Measurements from ENCODE around the gene TNIP1. TPM values are rescaled to one million over a fixed set of nuclear protein-coding genes. Genes with fewer than 3 reads are reported as not detected.

TNIP1 gene
- total RNA-seq, 3 donors from 2014 or later, result 199 to 329 (median 211) TPM

DNA sequence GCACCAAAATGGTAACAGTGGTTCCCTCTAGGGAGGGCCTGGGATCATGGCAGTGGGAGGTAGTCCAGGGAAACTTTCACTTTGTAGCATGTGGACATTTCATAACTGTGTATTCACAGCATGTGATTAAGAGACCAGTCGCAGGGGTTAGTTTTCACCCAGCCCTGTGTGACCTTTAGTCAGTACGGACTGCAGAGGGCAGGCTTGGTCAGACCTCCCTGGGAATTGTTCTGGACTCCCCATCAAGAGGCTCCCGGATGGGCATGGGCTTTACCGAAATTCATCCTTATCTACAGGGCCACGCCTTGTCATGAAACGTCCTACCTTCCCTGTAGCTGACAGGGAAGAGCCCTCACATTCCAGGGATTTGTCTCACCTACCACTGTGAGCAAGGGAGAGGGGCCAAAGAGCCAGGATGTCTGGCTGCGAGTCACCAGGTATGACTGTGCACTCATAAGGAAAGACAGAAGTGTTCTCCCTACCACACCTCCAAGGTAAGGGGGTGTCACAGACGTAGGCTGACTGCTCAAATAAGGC, 40.6 kb downstream of the TNIP1 start:
- no peaks in the 10 kb centered on the region for H3K27me3 Mint-ChIP-seq (ENCODE audit: low read depth)
- no peak for DNase-seq
- H3K9me3 Mint-ChIP-seq, result no peaks in the 10 kb centered on the region
- no peak overlapping the region for H3K4me3 Mint-ChIP-seq
- H3K4me1 Mint-ChIP-seq (ENCODE audit: low read depth), result peaks cover 4% of the 10 kb centered on the region
- H3K36me3 Mint-ChIP-seq (ENCODE audit: insufficient read depth), result peaks cover 43% of the 10 kb centered on the region
- ATAC-seq, result no peak

- DNase-seq, result no peak
- H3K9me3 Mint-ChIP-seq, result no peaks in the 10 kb centered on the region
- no peak overlapping the region for H3K4me3 Mint-ChIP-seq
- peaks cover 47% of the 10 kb centered on the region for H3K36me3 Mint-ChIP-seq (ENCODE audit: insufficient read depth)
- no peaks in the 10 kb centered on the region for H3K27me3 Mint-ChIP-seq (ENCODE audit: low read depth)
- H3K4me1 Mint-ChIP-seq (ENCODE audit: low read depth), result peaks cover 4% of the 10 kb centered on the region
- ATAC-seq, result no peak
Measured at GRCh38 chr5:151039665-151040064, 41.2 kb downstream of the TNIP1 start.

DNA sequence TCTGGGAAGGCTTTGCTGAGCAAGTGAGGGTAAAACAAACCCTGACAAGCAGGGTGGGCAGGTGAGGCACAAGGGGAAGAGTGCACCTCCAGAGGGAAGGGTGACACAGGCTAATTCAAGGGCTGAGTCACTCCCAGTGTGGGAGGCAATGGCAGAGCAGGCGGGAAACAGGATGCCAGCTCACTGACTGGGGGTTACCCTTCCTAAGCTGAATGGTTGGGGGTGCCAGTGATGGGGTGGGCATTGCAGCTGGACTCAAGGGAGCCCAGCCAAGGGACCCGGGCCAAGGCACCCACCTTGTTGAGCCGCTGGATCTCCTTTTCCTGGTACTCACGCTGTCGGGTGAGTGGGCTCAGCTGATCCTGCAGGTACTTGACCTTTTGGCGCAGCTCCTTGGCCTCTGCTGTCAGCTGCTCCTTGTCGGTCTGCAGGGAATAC, 42.0 kb downstream of the TNIP1 start:
- no peak for DNase-seq
- peak; percentile 84 to 90 for ATAC-seq
- Mint-ChIP-seq H3K4me1 (ENCODE audit: low read depth) (peaks cover 4% of the 10 kb centered on the region), H3K27me3 (ENCODE audit: low read depth) (no peaks in the 10 kb centered on the region), H3K9me3 (no peaks in the 10 kb centered on the region), H3K4me3 (no peak overlapping the region), H3K36me3 (ENCODE audit: insufficient read depth) (peaks cover 51% of the 10 kb centered on the region)

DNA sequence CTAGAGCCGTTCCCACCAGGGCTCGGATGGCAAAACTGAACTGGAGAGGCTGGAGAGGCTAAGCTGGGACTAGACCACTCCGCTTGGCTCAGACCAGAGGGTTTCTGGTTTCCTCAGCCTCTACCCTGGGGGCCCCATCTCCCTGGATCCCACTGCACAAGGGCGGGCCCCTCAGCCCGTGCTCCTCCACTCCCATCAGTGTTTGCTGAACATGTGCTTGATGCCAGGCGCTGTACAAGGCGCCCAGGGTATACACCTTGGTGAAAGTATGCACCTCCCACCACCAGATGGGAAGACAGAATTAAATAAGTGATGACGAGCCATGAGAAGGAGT, 42.5 kb downstream of the TNIP1 start:
- DNase-seq, result no peak
- no peak for ATAC-seq
- H3K4me3 Mint-ChIP-seq, result no peak overlapping the region
- H3K9me3 Mint-ChIP-seq, result no peaks in the 10 kb centered on the region
- peaks cover 4% of the 10 kb centered on the region for H3K4me1 Mint-ChIP-seq (ENCODE audit: low read depth)
- H3K27me3 Mint-ChIP-seq (ENCODE audit: low read depth), result no peaks in the 10 kb centered on the region
- H3K36me3 Mint-ChIP-seq (ENCODE audit: insufficient read depth), result peaks cover 54% of the 10 kb centered on the region

GRCh38 chr5:151037561-151038411, 43.0 kb downstream of the TNIP1 start:
- no peaks in the 10 kb centered on the region for H3K9me3 Mint-ChIP-seq
- DNase-seq (no peak), ATAC-seq (no peak)
- no peaks in the 10 kb centered on the region for H3K27me3 Mint-ChIP-seq (ENCODE audit: low read depth)
- H3K4me1 Mint-ChIP-seq (ENCODE audit: low read depth), result peaks cover 4% of the 10 kb centered on the region
- H3K36me3 Mint-ChIP-seq (ENCODE audit: insufficient read depth), result peaks cover 50% of the 10 kb centered on the region
- no peak overlapping the region for H3K4me3 Mint-ChIP-seq

GRCh38 chr5:151036556-151036955, 44.3 kb downstream of the TNIP1 start:
- Mint-ChIP-seq H3K9me3 (no peaks in the 10 kb centered on the region), H3K36me3 (ENCODE audit: insufficient read depth) (peaks cover 54% of the 10 kb centered on the region), H3K4me1 (ENCODE audit: low read depth) (peaks cover 4% of the 10 kb centered on the region), H3K27me3 (ENCODE audit: low read depth) (no peaks in the 10 kb centered on the region), H3K4me3 (no peak overlapping the region)
- DNase-seq (no peak), ATAC-seq (no peak)

DNA sequence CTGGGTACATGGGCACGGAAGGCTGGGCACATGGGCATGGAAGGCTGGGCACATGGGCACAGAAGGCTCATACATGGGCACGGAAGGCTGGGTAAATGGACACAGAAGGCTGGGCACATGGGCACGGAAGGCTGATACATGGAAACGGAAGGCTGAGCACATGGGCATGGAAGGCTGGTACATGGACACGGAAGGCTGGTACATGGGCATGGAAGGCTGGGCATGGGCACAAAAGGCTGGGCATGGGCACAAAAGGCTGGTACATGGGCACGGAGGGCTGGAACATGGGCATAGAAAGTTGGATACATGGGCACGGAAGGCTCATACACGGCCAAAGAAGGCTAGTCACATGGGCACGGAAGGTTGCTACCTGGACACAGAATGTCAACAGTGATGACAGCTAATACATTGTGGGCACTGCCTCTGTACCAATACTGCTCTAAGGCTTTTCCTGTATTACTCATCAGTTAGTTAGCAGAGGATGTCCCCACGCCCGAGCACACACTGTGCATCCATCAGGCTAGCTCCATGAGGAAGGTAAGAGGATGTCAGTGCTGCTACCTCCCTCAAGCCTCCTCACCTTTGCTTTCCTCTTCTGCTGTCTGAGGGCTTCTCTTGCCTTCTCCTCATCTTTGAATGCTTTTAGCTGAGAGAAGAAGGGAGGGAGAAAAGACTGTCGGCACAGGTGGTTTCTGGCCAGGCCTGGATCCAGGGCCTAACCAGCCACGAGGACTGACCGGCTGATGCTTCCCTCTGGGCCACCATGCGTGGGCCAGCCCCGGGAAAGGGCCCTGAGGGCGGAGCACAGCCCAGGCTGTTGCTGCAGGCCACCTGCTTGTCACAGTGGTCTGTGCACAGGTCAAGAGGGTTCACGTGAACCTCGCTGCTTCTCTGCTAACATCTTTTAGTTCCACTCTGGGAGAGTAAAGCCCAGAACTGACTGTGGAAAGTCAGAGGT, 46.1 kb downstream of the TNIP1 start:
- Mint-ChIP-seq H3K4me1 (ENCODE audit: low read depth) (peaks cover 4% of the 10 kb centered on the region), H3K9me3 (no peaks in the 10 kb centered on the region), H3K27me3 (ENCODE audit: low read depth) (no peaks in the 10 kb centered on the region), H3K36me3 (ENCODE audit: insufficient read depth) (peaks cover 62% of the 10 kb centered on the region), H3K4me3 (no peak overlapping the region)
- ATAC-seq, result no peak
- no peak for DNase-seq

- Mint-ChIP-seq H3K4me3 (no peak overlapping the region), H3K4me1 (ENCODE audit: low read depth) (peaks cover under 1% of the 10 kb centered on the region), H3K9me3 (no peaks in the 10 kb centered on the region), H3K36me3 (ENCODE audit: insufficient read depth) (peaks cover 69% of the 10 kb centered on the region), H3K27me3 (ENCODE audit: low read depth) (no peaks in the 10 kb centered on the region)
- ATAC-seq, result no peak
- DNase-seq, result no peak
Measured at GRCh38 chr5:151033217-151033934, 47.5 kb downstream of the TNIP1 start.

GRCh38 chr5:151031554-151031953, 49.3 kb downstream of the TNIP1 start:
- Mint-ChIP-seq H3K4me3 (no peak overlapping the region), H3K4me1 (ENCODE audit: low read depth) (no peaks in the 10 kb centered on the region), H3K36me3 (ENCODE audit: insufficient read depth) (peaks cover 60% of the 10 kb centered on the region), H3K9me3 (no peaks in the 10 kb centered on the region), H3K27me3 (ENCODE audit: low read depth) (no peaks in the 10 kb centered on the region)
- ATAC-seq (no peak), DNase-seq (no peak)

DNA sequence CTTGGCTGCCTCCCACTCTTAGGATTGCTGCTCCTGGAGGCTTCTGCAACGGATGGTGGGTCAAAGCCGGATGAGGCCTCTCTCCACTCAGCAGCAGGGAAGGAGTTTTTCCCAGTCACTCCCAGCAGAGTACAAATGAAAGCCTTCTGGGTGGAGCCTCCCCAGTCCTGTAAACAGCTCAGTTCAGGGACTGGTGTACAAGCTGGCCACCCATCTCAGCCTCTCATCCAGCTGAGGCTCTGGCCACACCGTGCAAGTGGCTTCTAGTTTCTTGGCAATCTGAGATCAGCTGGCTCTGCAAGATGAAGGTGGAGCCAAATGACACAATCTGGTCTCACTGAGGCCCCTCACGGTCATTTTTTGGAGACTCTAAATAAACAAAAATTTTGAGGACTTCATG, 50.5 kb downstream of the TNIP1 start:
- Mint-ChIP-seq H3K27me3 (ENCODE audit: low read depth) (no peaks in the 10 kb centered on the region), H3K4me3 (no peak overlapping the region), H3K36me3 (ENCODE audit: insufficient read depth) (peaks cover 58% of the 10 kb centered on the region), H3K9me3 (no peaks in the 10 kb centered on the region), H3K4me1 (ENCODE audit: low read depth) (no peaks in the 10 kb centered on the region)
- no peak for DNase-seq
- no peak for ATAC-seq

DNA sequence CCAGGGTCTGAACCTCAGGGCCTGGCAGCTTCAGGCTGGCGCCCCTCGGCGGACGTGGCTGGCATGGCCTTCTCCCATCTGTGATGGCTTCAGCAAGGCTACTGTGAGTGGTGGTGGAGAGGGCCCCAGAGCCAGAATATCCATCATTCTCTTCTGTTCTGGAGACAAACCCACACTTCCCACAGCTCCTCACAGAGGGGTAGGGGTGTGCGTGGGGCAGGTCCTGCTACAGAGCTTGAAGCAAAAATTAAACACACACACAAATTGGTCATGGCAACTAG, 50.8 kb downstream of the TNIP1 start:
- H3K9me3 Mint-ChIP-seq, result no peaks in the 10 kb centered on the region
- H3K4me3 Mint-ChIP-seq, result no peak overlapping the region
- H3K4me1 Mint-ChIP-seq (ENCODE audit: low read depth), result no peaks in the 10 kb centered on the region
- no peaks in the 10 kb centered on the region for H3K27me3 Mint-ChIP-seq (ENCODE audit: low read depth)
- no peak for ATAC-seq
- peaks cover 56% of the 10 kb centered on the region for H3K36me3 Mint-ChIP-seq (ENCODE audit: insufficient read depth)
- DNase-seq, result no peak

DNA sequence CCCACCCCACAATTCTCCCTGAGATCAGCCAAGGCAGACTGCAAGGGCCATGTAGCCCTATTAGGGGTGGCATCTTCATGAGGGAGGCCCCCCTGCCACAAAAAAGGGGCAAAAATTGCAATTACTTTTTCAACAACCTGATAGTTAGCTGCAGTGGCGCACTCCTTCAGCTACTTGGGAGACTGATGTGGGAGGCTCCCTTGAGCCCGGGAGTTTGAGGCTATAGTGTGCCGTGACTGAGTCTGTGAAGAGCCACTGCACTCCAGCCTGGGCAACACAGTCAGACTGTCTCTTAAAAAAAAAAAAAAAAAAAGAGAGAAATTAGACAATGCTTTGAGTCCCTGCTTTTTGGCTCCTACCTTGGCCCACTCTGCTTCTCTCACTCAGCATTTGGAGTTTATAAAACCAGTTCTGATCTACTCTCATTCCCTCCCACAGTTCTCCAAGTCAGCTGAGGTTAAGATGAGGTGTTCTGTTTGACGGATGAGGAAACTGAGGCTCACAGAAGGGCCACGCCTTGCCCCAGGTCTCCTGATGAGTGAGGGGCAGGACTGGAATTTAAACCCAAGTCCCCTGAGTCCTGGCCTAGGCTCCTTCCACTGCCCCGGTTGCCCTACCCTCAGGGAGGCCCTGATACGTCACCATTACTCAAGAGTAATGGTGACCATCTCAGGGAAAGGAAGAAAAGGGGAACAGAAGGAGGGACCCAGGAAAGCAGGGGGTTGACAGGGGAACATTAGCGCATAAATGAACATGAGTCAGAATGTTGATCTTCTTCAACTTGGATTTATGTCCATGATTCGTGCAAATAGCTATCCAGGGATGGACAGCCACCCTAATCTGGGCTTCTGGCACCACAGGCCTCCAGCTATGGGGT, 51.4 kb downstream of the TNIP1 start:
- Mint-ChIP-seq H3K4me3 (no peak overlapping the region), H3K36me3 (ENCODE audit: insufficient read depth) (peaks cover 54% of the 10 kb centered on the region), H3K4me1 (ENCODE audit: low read depth) (no peaks in the 10 kb centered on the region), H3K27me3 (ENCODE audit: low read depth) (no peaks in the 10 kb centered on the region), H3K9me3 (no peaks in the 10 kb centered on the region)
- no peak for DNase-seq
- no peak for ATAC-seq

DNA sequence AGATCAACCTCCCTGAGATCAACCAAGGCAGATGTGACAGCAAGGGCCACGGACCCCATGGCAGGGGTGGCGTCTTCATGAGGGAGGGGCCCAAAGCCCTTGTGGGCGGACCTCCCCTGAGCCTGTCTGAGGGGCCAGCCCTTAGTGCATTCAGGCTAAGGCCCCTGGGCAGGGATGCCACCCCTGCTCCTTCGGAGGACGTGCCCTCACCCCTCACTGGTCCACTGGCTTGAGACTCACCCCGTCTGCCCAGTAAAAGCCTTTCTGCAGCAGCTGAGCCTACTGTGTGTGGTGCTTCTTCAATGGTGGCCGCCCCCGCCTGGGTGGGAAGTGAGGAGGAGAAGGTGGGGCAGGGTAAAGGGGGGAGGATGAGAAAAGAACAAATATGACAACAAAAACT, 52.1 kb downstream of the TNIP1 start:
- ATAC-seq, result no peak
- Mint-ChIP-seq H3K27me3 (ENCODE audit: low read depth) (no peaks in the 10 kb centered on the region), H3K4me3 (no peak overlapping the region), H3K4me1 (ENCODE audit: low read depth) (no peaks in the 10 kb centered on the region), H3K36me3 (ENCODE audit: insufficient read depth) (peaks cover 48% of the 10 kb centered on the region), H3K9me3 (no peaks in the 10 kb centered on the region)
- DNase-seq, result no peak
